ENCODE measurements around the gene BET1. TPM values are rescaled to one million over a fixed set of nuclear protein-coding genes. Genes with fewer than 3 reads are reported as not detected.

The BET1 gene
- total RNA-seq, 4 donors from 2014 or later = 12.7 to 37.0 (median 14.2) TPM

GRCh38 chr7:93960986-93961385 lies 43.2 kb downstream of the BET1 start:
- Histone ChIP-seq H3K9me3 (no peaks in the 10 kb centered on the region), H3K36me3 (no peaks in the 10 kb centered on the region), H3K4me1 (no peaks in the 10 kb centered on the region), H3K4me3 (no peak overlapping the region), H3K27ac (no peak overlapping the region), H3K27me3 (no peaks in the 10 kb centered on the region)
- WGBS = 87% methylated on average over 3 of the region's 3 CpGs
- no peak for DNase-seq (ENCODE audit: low spot score in 2 of 2)
- no peak for TF ChIP-seq POLR2A (IDR thresholded peaks at IDR 0.05)
- no peak for TF ChIP-seq POLR2AphosphoS5 (IDR thresholded peaks at IDR 0.05)
- TF ChIP-seq EP300 (IDR thresholded peaks at IDR 0.05) = no peak
- TF ChIP-seq CTCF (IDR thresholded peaks at IDR 0.05) = no peak

DNA sequence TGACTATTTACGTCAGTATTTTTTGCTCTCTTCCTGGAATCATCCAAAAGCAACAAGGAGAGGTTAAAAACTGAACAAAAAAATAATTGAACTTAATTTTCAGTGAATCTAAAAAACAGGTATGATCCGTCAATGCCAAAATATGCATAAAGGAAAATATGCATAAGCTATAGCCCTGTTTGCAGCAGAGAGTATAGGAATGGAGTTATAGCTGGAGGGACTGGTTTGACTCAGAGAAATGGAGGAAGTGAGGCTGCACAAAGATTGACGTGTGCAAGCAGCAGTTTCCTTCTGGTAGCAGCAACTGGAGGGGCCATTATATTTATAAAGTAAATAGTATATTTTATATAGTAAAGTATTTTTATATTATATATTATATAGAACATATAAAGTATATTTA lies 45.5 kb downstream of the BET1 start:
- H3K4me1 ChIP-seq = no peaks in the 10 kb centered on the region
- 78% methylated on average over 3 of the region's 3 CpGs for WGBS
- H3K36me3 ChIP-seq = no peaks in the 10 kb centered on the region
- no peaks in the 10 kb centered on the region for H3K27me3 ChIP-seq
- DNase-seq (ENCODE audit: low spot score in 2 of 2) = no peak
- H3K4me3 ChIP-seq = no peak overlapping the region
- H3K9me3 ChIP-seq = no peaks in the 10 kb centered on the region
- no peak overlapping the region for H3K27ac ChIP-seq
- TF ChIP-seq POLR2A (IDR thresholded peaks at IDR 0.05) = no peak
- no peak for TF ChIP-seq CTCF (IDR thresholded peaks at IDR 0.05)
- TF ChIP-seq EP300 (IDR thresholded peaks at IDR 0.05) = no peak
- TF ChIP-seq POLR2AphosphoS5 (IDR thresholded peaks at IDR 0.05) = no peak

DNA sequence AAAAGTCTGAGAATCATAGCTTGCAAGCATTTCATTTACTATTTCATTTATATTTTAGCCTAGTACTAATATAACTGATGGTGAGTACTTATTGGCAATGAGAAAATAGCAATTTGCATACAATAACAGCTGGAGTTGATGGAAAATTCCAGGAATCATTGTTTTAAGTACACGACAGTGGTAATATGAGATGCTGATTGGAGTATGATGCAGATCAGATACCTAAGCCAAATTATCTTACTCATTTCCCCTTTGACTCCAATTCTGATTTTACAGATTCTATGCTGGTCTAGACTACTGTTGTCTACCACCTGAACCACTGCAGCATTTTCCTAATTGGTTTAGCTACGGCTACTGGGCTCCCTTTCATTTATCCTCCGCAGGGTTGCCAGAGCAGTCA lies 45.9 kb downstream of the BET1 start:
- Histone ChIP-seq H3K27ac (no peak overlapping the region), H3K4me1 (no peaks in the 10 kb centered on the region), H3K36me3 (no peaks in the 10 kb centered on the region), H3K4me3 (no peak overlapping the region), H3K27me3 (no peaks in the 10 kb centered on the region), H3K9me3 (no peaks in the 10 kb centered on the region)
- DNase-seq (ENCODE audit: low spot score in 2 of 2) = no peak
- no peak for TF ChIP-seq POLR2A (IDR thresholded peaks at IDR 0.05)
- no peak for TF ChIP-seq CTCF (IDR thresholded peaks at IDR 0.05)
- no peak for TF ChIP-seq POLR2AphosphoS5 (IDR thresholded peaks at IDR 0.05)
- TF ChIP-seq EP300 (IDR thresholded peaks at IDR 0.05) = no peak
- 75% methylated on average over 3 of the region's 3 CpGs for WGBS

- WGBS = 94% methylated on average over 1 of the region's 1 CpG
- Histone ChIP-seq H3K27me3 (no peaks in the 10 kb centered on the region), H3K9me3 (no peaks in the 10 kb centered on the region), H3K36me3 (no peaks in the 10 kb centered on the region), H3K4me1 (no peaks in the 10 kb centered on the region), H3K27ac (no peak overlapping the region), H3K4me3 (no peak overlapping the region)
- TF ChIP-seq POLR2AphosphoS5 (IDR thresholded peaks at IDR 0.05) (no peak), POLR2A (IDR thresholded peaks at IDR 0.05) (no peak), EP300 (IDR thresholded peaks at IDR 0.05) (no peak), CTCF (IDR thresholded peaks at IDR 0.05) (no peak)
- DNase-seq (ENCODE audit: low spot score in 2 of 2) = no peak
Measured at GRCh38 chr7:93957767-93958166, 46.4 kb downstream of the BET1 start.

- Histone ChIP-seq H3K4me3 (no peak overlapping the region), H3K9me3 (no peaks in the 10 kb centered on the region), H3K4me1 (no peaks in the 10 kb centered on the region), H3K27ac (no peak overlapping the region), H3K36me3 (no peaks in the 10 kb centered on the region), H3K27me3 (no peaks in the 10 kb centered on the region)
- no peak for DNase-seq (ENCODE audit: low spot score in 2 of 2)
- TF ChIP-seq CTCF (IDR thresholded peaks at IDR 0.05) = no peak
- no peak for TF ChIP-seq POLR2A (IDR thresholded peaks at IDR 0.05)
- TF ChIP-seq EP300 (IDR thresholded peaks at IDR 0.05) = no peak
- no peak for TF ChIP-seq POLR2AphosphoS5 (IDR thresholded peaks at IDR 0.05)
- WGBS = 92% methylated on average over 2 of the region's 2 CpGs
Measured at GRCh38 chr7:93955304-93955703, 48.9 kb downstream of the BET1 start.

Measured in suprapubic skin (tissue), 4 donors.